DND-41 (cell line): ENCODE data around the gene RBKS.

Experiments
- CTCF ChIP-seq: IDR thresholded peaks from 2 replicates; pipeline ENCODE4 v1.5.1; 2012; ENCODE audit warnings: borderline replicate concordance, low read length, moderate library complexity, mild to moderate bottlenecking; ENCODE audit not compliant: poor library complexity, severe bottlenecking; ENCODE audit errors: extremely low read depth
- EZH2 ChIP-seq: IDR thresholded peaks from 3 replicates; pipeline ENCODE4 v1.6.1; 2012; ENCODE audit warnings: borderline replicate concordance, low read depth, mild to moderate bottlenecking, moderate library complexity, low read length, inconsistent platforms; ENCODE audit not compliant: severe bottlenecking

GRCh38 chr2:27795093-27795834 lies 94.9 kb downstream of the RBKS start:
- no peak for TF ChIP-seq CTCF
- no peak for TF ChIP-seq EZH2
